H9 (cell line): ENCODE measurements around the gene CHPF. TPM values are rescaled to one million over a fixed set of nuclear protein-coding genes. Genes with fewer than 3 reads are reported as not detected.

Experiments
- DNase-seq: peaks from one replicate; pipeline ENCODE4 v3.0.0-alpha.2; 2017
- H2AFZ ChIP-seq: one replicate; pipeline ENCODE4 v1.6.1; 2013; ENCODE audit warnings: mild to moderate bottlenecking, low read length, control low read depth, moderate library complexity
- H2AK5ac ChIP-seq: 2 replicates; pipeline ENCODE4 v1.6.1; 2013; ENCODE audit warnings: low read length, control low read depth, mixed read lengths; ENCODE audit not compliant: insufficient read length
- H2BK120ac ChIP-seq: one replicate; pipeline ENCODE4 v1.6.1; 2013; ENCODE audit warnings: low read depth, mild to moderate bottlenecking, low read length, control low read depth, inconsistent platforms; ENCODE audit not compliant: poor library complexity, severe bottlenecking
- H2BK12ac ChIP-seq: 2 replicates; pipeline ENCODE4 v1.6.1; 2013; ENCODE audit warnings: low read length, control low read depth, mixed read lengths, low read depth; ENCODE audit not compliant: insufficient read length
- H2BK15ac ChIP-seq: 2 replicates; pipeline ENCODE4 v1.6.1; 2013; ENCODE audit warnings: low read depth, low read length, control low read depth
- H2BK20ac ChIP-seq: one replicate; pipeline ENCODE4 v1.6.1; 2013; ENCODE audit warnings: low read depth, mild to moderate bottlenecking, low read length, control low read depth, inconsistent platforms; ENCODE audit not compliant: poor library complexity, severe bottlenecking
- H2BK5ac ChIP-seq: 2 replicates; pipeline ENCODE4 v1.6.1; 2013; ENCODE audit warnings: low read length, control low read depth, mixed read lengths; ENCODE audit not compliant: insufficient read length
- H3K14ac ChIP-seq: 2 replicates; pipeline ENCODE4 v1.6.1; 2013; ENCODE audit warnings: low read length, control low read depth; ENCODE audit not compliant: insufficient read depth
- H3K18ac ChIP-seq: 2 replicates; pipeline ENCODE4 v1.6.1; 2013; ENCODE audit warnings: low read depth, mild to moderate bottlenecking, mixed read lengths, low read length, control low read depth; ENCODE audit not compliant: insufficient read length
- H3K23ac ChIP-seq: 2 replicates; pipeline ENCODE4 v1.6.1; 2013; ENCODE audit warnings: low read length, control low read depth, mixed read lengths, low read depth; ENCODE audit not compliant: insufficient read length
- H3K23me2 ChIP-seq: 2 replicates; pipeline ENCODE4 v1.6.1; 2013; ENCODE audit warnings: low read depth, mild to moderate bottlenecking, mixed read lengths, low read length, control low read depth; ENCODE audit not compliant: insufficient read length, poor library complexity, severe bottlenecking
- H3K27ac ChIP-seq: 2 replicates; pipeline ENCODE4 v1.5.1; 2013; ENCODE audit warnings: low read length, control low read depth, mixed read lengths, low read depth; ENCODE audit not compliant: insufficient read length
- H3K27me3 ChIP-seq: 2 replicates; pipeline ENCODE4 v1.6.1; 2013; ENCODE audit warnings: low read length, control low read depth, inconsistent platforms; ENCODE audit not compliant: insufficient read depth
- H3K4ac ChIP-seq: 2 replicates; pipeline ENCODE4 v1.6.1; 2013; ENCODE audit warnings: low read depth, mild to moderate bottlenecking, control low read depth, inconsistent platforms, low read length, moderate library complexity
- H3K4me1 ChIP-seq: 2 replicates; pipeline ENCODE4 v1.6.1; 2013; ENCODE audit warnings: low read length, control low read depth, inconsistent platforms; ENCODE audit not compliant: insufficient read depth
- H3K4me2 ChIP-seq: 2 replicates; pipeline ENCODE4 v1.6.1; 2013; ENCODE audit warnings: low read length, control low read depth, mixed read lengths; ENCODE audit not compliant: insufficient read length, insufficient read depth
- H3K56ac ChIP-seq: 2 replicates; pipeline ENCODE4 v1.6.1; 2013; ENCODE audit warnings: low read depth, mild to moderate bottlenecking, mixed read lengths, low read length, control low read depth; ENCODE audit not compliant: insufficient read length
- H3K79me1 ChIP-seq: 2 replicates; pipeline ENCODE4 v1.6.1; 2013; ENCODE audit warnings: low read depth, mild to moderate bottlenecking, moderate library complexity, low read length, control low read depth, inconsistent platforms; ENCODE audit not compliant: insufficient read depth, poor library complexity, severe bottlenecking
- H3K79me2 ChIP-seq: 2 replicates; pipeline ENCODE4 v1.6.1; 2013; ENCODE audit warnings: low read length, control low read depth, inconsistent platforms; ENCODE audit not compliant: insufficient read depth
- H3K9ac ChIP-seq: 2 replicates; pipeline ENCODE4 v1.6.1; 2013; ENCODE audit warnings: low read length, control low read depth, mixed read lengths; ENCODE audit not compliant: insufficient read length; ENCODE audit errors: extremely low read depth
- H3K9me3 ChIP-seq: one replicate; pipeline ENCODE4 v1.6.1; 2013; ENCODE audit warnings: low read depth, low read length, inconsistent platforms; ENCODE audit not compliant: control insufficient read depth
- H3T11ph ChIP-seq: one replicate; pipeline ENCODE4 v1.6.1; 2013; ENCODE audit warnings: mild to moderate bottlenecking, low read length, control low read depth, inconsistent platforms
- H4K20me1 ChIP-seq: one replicate; pipeline ENCODE4 v1.6.1; 2013; ENCODE audit not compliant: control insufficient read depth, insufficient read length, insufficient read depth
- H4K5ac ChIP-seq: 2 replicates; pipeline ENCODE4 v1.6.1; 2013; ENCODE audit warnings: low read depth, mild to moderate bottlenecking, mixed read lengths, low read length, control low read depth; ENCODE audit not compliant: insufficient read length
- H4K8ac ChIP-seq: replicated peaks from 2 replicates; pipeline ENCODE4 v1.6.1; 2013; ENCODE audit warnings: low read length, control low read depth, mixed read lengths, low read depth; ENCODE audit not compliant: insufficient read length
- H4K91ac ChIP-seq: 2 replicates; pipeline ENCODE4 v1.6.1; 2013; ENCODE audit warnings: low read depth, mild to moderate bottlenecking, moderate library complexity, mixed read lengths, low read length, control low read depth; ENCODE audit not compliant: insufficient read length
- H3K27ac Mint-ChIP-seq, 3 experiments: 2 replicates in 2 of 3; 3 replicates in 1 of 3; pipeline ENCODE4 v1.8.0; 2020 to 2021; ENCODE audit warnings: mixed read lengths in 3 of 3, mild to moderate bottlenecking in 1 of 3, moderate library complexity in 1 of 3
- H3K27me3 Mint-ChIP-seq: 2 replicates; pipeline ENCODE4 v1.8.0; 2021; ENCODE audit warnings: low read depth, mild to moderate bottlenecking, moderate library complexity, mixed read lengths
- H3K36me3 Mint-ChIP-seq, 3 experiments: 2 replicates in 2 of 3; 3 replicates in 1 of 3; pipeline ENCODE4 v1.8.0; 2020 to 2021; ENCODE audit warnings: low read depth in 3 of 3, mixed read lengths in 3 of 3; ENCODE audit not compliant: insufficient read depth in 1 of 3
- H3K4me1 Mint-ChIP-seq, 2 experiments: 2 replicates each; pipeline ENCODE4 v1.8.0; 2020; ENCODE audit warnings: mixed read lengths in 2 of 2
- H3K4me3 Mint-ChIP-seq, 2 experiments: 2 replicates in 1 of 2; 3 replicates in 1 of 2; pipeline ENCODE4 v1.8.0; 2020 to 2021; ENCODE audit warnings: mild to moderate bottlenecking in 2 of 2, mixed read lengths in 2 of 2, moderate library complexity in 1 of 2
- H3K9me3 Mint-ChIP-seq, 2 experiments: 2 replicates in 1 of 2; 3 replicates in 1 of 2; pipeline ENCODE4 v1.8.0; 2020; ENCODE audit warnings: mild to moderate bottlenecking in 2 of 2, mixed read lengths in 2 of 2, moderate library complexity in 1 of 2
- WGBS: extraction: QIAGEN DNeasy Blood & Tissue Kit; methylation state at CpG from one replicate; pipeline ENCODE4 v1.1.7; 2013; ENCODE audit warnings: missing lambda C conversion rate, low lambda C conversion rate, mixed read lengths; ENCODE audit not compliant: insufficient read length; ENCODE audit errors: extremely low coverage; 5-methylcytosine and 5-hydroxymethylcytosine counted together
- total RNA-seq: library from RNA; stranded (reverse); gene quantifications from 2 replicates; pipeline ENCODE4 v1.2.1, GENCODE V29; 2021
- TF ChIP-seq, protein P1 (sequence below): fragments of 200-600 bp; sonication (generic); conservative IDR thresholded peaks from 3 replicates; pipeline ENCODE4 v1.8.0; 2021; ENCODE audit warnings: antibody characterized with exemption, mild to moderate bottlenecking

CHPF gene
- total RNA-seq, 1 experiment from 2014 or later = 46.5 TPM

DNA sequence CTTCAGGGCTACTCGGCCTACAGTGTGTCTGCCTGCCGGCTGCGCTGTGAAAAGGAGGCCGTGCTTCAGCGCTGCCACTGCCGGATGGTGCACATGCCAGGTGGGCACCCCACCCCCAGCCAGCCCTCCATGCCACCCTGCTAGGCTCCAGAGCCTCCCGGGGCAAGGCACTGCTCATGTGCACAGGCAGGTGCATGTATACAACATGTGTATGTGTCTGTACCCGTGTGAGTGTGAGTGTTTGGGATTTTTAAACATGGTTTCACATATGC is 11.3 kb downstream of the CHPF start:
- Histone ChIP-seq H2BK15ac (no peak overlapping the region), H3K9me3 (no peaks in the 10 kb centered on the region), H3K23ac (no peak overlapping the region), H3T11ph (no peak overlapping the region), H2AK5ac (no peak overlapping the region), H3K27me3 (no peaks in the 10 kb centered on the region; the same call in 1 of the 2 replicates), H2BK120ac (no peak overlapping the region), H2BK20ac (no peak overlapping the region), H3K18ac (no peak overlapping the region), H3K4me2 (no peak overlapping the region), H3K27ac (no peak overlapping the region), H3K79me2 (no peaks in the 10 kb centered on the region), H4K20me1 (no peaks in the 10 kb centered on the region), H4K8ac (no peak overlapping the region), H3K23me2 (peaks cover 3% of the 10 kb centered on the region), H3K9ac (no peak overlapping the region), H2AFZ (no peak overlapping the region), H4K5ac (no peak overlapping the region), H3K56ac (no peak overlapping the region), H3K4ac (no peak overlapping the region), H3K79me1 (no peaks in the 10 kb centered on the region), H3K14ac (no peak overlapping the region), H4K91ac (no peak overlapping the region), H2BK5ac (no peak overlapping the region), H2BK12ac (no peak overlapping the region), H3K4me1 (no peaks in the 10 kb centered on the region)
- Mint-ChIP-seq H3K27me3 (peaks cover 53% of the 10 kb centered on the region), H3K9me3 (no peaks in the 10 kb centered on the region; a peak in 2 of 5 replicates), H3K36me3 (no peaks in the 10 kb centered on the region), H3K4me3 (no peak overlapping the region), H3K27ac (no peak overlapping the region), H3K4me1 (peaks cover 24 to 30% of the 10 kb centered on the region in 2 experiments)
- no peak for DNase-seq
- no CpG with 5 or more reads among the region's 8 CpGs for WGBS
- TF ChIP-seq, protein P1, sequence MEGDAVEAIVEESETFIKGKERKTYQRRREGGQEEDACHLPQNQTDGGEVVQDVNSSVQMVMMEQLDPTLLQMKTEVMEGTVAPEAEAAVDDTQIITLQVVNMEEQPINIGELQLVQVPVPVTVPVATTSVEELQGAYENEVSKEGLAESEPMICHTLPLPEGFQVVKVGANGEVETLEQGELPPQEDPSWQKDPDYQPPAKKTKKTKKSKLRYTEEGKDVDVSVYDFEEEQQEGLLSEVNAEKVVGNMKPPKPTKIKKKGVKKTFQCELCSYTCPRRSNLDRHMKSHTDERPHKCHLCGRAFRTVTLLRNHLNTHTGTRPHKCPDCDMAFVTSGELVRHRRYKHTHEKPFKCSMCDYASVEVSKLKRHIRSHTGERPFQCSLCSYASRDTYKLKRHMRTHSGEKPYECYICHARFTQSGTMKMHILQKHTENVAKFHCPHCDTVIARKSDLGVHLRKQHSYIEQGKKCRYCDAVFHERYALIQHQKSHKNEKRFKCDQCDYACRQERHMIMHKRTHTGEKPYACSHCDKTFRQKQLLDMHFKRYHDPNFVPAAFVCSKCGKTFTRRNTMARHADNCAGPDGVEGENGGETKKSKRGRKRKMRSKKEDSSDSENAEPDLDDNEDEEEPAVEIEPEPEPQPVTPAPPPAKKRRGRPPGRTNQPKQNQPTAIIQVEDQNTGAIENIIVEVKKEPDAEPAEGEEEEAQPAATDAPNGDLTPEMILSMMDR = no peak
